NCI-H446 treated with DMSO at 0.1 percent for 48 hours (cell line): ENCODE data around the gene SLC22A1.

Experiments
- DNase-seq: peaks from one replicate; lab custom pipeline; 2025; lab: John Stamatoyannopoulos, UW

Gene SLC22A1

DNA sequence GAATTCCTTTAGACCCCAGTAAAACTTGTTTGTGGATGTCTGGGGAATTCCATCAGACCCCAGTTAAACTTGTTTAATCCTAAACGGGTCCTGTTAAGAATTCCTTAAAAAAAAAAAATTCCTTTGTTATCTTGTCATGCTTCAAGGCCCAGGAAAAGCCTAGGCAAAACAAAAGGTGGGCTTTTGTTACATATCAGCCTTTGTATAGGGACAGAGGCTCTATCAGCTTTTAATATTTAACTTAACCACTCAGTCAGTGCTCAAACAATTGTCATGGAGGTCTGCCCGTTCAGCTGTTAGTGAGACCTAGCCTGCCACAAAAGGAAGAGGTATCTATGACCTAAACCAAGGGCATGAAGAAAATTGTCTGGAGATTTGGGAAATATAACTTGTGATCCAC, 53.1 kb downstream of the SLC22A1 start:
- DNase-seq = no peak

DNA sequence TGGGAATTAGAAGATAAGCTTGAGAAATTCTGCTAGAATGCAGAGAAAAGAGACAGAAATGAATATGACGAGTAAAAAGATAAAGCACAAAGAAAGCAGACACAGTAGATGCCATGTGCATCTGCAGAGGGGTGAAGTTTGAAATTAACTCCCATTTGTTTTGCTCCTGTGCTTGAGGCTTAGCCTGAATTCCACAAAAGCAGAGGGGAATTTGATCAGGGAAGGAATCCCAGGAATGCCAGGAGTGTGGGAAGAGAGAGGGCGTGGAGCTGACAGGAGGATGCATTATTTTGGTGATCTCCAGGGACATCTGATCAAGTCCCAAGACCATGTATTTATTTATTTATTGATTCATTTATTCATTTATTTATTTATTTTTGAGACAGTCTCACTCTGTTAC, 55.6 kb downstream of the SLC22A1 start:
- no peak for DNase-seq

DNA sequence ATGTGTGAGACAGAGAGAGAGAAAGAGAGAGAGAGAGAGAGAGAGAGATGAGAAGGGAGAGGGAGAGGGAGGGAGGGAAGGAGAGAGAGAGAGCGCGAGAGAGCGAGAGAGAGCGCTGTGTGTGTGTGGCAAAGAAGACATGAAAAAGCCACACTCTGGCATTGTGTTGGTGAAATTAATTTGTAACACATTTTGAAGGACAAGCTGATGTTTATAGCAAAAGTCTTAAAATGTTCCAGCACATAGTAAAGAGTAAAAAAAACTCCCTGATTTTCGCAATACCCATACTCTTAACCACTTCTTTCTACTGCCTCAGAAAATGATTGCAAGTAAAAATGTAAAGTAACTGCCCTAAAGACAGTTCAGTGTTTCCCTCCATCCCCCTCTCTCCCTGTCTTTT, 56.7 kb downstream of the SLC22A1 start:
- no peak for DNase-seq

DNA sequence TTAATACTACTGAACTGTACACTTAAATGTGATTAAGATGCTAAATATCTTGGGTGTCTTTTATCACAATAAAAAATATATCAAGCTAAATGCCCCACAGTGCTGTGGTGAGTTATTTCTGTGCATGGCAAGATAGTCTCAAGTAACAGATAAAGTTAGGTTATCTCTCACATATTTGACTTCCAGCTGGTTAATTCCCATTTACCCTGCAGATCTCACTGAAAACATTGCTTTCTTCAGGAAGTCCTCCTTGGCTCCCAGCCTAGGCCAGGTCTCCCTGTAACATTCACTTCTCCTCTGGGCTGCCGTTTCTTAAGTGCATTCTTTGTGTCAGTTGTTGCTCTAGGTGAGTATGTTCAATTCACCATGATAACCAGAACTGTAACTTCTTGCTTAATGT, 59.1 kb downstream of the SLC22A1 start:
- DNase-seq = no peak

DNA sequence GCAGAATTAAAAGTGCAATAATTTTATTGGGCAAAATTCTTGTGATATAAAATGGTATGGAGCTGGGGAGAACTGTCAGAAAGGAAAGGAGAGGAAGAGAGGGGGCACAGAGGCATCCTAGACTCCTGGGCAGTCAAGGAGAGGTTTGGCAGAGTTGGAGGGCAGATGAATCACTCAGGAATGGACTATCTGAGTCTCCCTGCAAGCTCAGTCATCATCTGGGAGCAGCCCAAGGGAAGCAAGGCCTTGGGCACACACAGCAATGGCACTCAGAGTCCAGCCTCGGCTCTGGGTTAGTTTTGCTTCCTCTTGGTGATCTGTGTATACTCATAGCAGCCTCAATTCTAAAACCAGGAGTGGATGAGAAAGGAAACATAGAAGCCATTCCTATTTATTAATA, 67.2 kb downstream of the SLC22A1 start:
- no peak for DNase-seq

DNA sequence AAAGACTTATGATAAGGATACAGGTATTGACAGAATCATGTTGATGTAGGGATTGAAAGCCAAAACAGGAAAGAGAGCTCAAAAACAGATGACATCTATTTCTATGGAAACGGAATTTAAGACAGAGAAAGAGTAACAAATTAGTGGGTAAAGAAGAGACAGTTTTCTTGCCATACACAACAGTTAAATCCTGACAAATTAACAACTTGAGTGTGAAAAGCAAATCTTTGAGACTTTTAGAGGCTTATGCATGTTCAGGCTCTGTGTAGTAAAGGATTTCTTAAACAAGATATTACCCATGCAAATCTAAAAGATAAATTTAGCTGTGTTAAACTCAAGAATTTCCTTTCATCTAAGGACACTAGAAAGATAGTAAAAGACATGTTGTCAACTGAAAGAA, 68.5 kb downstream of the SLC22A1 start:
- DNase-seq = no peak

DNA sequence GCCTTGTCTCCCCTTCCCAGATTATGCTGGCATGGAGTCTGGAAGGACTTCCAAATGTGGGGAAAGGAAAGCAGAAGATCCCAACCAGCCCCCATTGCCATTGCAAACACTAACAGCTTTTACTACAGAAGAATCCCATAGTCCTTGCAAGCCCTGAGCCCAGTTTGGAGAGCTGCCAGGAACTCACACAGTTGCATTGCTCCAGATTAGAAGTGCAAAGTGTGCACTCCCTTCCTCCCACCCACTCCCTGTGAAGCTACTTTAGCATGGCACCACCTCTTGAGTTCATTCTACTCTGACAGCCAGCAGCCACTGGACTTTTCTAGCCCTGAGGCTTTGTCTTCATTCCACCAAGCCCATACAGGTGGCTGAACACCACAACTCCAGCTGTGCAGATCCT, 69.4 kb downstream of the SLC22A1 start:
- no peak for DNase-seq

DNA sequence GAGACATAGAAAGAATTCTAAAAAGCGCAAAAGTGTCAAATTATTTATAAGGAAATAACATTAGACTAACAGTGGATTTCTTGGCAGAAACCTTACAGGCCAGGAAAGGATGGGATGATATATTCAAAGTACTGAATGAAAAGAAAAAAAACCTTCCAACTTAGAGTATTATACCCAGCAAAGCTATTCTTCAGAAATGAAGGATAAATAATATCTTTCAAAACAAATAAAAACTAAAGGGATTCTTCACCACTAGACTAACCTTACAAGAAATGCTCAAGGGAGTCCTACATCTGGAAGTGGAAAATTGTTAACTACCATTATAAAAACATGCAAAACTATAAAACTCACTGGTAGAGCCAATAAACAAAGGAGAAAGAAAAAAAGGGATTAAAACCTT, 71.2 kb downstream of the SLC22A1 start:
- DNase-seq = no peak

DNA sequence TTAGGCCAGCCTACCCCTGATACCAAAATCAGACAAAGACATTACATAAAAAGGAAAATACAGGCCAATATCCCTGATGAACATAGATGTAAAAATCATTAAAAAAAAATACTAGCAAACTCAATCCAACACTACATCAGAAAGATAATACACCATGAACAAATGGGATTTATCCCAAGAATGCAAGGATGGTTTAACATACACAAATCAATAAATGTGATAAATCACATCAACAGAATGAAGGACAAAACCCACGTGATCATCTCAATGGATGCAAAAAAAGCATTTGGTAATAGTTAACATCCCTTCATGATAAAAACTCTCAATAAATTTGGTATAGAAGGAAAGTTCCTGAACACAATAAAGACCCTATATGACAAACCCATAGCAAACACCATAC, 73.2 kb downstream of the SLC22A1 start:
- DNase-seq = no peak

DNA sequence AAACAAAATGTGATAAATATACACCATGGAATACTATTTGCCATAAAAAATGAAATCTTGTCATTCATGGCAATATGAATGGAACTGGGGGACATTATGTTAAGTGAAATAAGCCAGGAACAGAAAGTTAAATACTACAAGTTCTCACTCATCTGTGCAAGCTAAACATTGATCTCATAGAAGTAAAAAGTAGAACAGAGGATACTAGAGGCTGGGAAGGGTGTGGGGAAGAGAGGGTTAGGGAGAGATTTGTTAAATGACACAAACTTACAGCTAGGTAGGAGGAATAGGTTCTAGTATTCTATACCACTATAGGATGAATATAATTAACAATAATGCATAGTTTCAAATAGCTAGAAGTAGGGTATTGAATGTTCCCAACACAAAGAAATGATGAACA, 76.0 kb downstream of the SLC22A1 start:
- DNase-seq = no peak

DNA sequence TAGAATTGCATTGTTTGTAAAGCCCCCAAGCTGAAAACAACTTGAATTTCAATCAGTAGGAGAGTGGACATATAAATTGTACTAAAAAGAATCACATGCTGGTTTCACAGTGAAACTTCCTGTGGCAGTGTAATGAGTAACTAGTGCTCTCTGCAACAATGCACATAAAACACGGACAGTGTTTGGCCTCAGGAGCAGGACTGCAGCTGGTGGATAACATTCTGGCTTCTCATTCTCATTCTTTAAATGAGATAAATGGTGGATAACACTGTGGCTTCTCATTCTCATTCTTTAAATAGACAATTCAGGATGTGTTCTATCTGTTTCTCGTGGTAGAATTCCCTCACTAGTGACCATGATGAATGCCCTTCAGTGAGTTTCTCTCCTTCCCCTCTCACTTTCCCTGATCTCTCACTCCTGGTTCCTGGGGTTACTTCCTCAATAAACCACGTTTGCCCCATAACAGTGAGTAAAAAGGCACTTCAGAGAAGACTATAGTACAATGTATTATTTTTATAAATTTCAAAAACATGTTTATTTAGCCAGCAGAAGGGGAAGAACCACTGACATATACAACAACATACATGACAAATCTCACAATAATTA, 77.1 kb downstream of the SLC22A1 start:
- no peak for DNase-seq

DNA sequence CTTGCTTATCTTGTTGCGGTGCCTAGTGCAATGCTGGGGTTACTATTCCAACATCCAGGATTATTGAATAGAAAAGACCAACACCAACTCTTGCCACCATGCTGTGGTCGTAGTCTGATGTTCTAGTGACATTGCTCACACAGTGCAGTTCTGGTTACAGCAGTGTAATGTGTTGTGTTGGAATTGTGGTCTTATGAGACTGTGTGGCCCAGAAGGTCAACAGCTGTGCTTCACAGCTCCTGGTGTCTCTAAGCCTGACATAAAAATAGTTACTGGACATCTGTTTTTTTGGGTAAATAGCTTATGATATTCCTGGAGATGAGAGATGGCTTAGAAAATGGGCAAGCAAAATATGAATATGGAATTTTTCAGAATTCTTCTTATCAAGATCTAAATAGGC, 79.4 kb downstream of the SLC22A1 start:
- no peak for DNase-seq

DNA sequence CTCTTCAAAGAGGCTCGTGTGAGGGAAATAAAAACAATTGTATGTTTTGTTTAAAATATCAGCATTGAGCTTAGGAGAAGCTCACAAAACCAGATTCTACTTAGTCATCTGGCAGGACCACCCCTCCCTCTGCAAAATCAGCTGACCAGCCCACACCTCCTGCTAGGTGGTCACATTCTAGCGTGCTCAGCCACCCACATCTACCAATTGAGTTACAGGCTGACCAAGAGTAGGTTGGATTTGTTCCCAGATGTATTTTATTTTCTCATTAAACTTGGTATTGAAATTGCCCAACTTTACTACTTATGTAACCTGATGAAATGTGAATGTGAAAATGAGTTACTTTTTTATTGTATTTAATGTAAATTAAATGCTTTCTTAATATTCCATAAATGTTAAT, 80.8 kb downstream of the SLC22A1 start:
- DNase-seq = no peak

DNA sequence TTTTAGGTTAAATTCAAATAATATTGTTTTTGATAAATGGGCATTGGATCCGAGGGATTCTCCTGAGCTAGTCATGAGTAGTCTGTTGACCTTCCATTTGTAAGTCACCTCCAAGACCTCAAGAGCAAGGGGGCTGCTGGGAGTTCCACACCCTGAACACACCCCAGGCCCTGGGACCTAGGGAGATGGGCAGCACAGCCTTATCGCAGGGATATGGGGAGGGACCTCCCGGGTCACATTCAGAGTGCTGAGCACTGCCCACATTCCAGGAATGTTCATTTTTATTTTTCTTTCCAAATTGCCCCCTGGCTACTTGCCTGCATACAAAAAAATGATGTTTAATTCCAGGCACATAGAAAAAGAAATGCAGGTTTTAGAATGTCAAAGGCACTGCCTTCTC, 81.5 kb downstream of the SLC22A1 start:
- no peak for DNase-seq

DNA sequence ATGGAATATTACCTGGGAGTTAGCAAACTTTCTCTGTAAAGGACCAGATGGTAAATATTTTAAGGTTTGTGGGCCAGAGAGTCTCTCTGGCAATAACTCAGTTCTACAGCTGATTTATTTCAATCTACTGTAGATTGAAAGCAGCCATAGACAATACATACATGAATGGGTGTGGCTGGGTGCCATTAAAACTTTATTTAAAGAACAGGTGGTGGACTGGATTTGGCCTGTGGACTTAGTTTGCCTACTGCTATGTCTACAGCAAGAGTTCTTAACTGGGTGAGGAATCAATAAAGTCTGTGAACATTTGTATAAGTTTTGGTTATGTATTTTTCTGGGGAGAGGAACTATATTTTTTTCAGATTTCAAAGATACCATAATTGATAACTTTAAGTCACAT, 81.9 kb downstream of the SLC22A1 start:
- no peak for DNase-seq

DNA sequence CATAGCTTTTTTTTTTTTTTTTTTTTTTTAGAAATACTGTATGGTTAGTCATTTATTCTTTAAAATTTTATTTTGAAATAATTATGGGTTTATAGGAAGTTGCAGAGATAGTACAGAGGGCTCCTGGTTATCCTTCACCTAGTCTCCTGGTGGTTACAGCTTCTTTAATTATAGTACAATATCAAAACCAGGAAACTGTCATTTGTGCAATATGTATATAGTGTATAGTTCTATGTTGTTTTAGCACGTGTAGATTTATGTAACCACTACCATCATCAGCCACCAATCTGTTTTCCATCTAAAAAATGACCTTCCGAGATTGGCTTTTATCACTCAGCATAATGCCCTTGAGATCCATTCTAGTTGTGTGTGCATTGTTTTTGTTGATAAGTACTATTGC, 82.3 kb downstream of the SLC22A1 start:
- no peak for DNase-seq

DNA sequence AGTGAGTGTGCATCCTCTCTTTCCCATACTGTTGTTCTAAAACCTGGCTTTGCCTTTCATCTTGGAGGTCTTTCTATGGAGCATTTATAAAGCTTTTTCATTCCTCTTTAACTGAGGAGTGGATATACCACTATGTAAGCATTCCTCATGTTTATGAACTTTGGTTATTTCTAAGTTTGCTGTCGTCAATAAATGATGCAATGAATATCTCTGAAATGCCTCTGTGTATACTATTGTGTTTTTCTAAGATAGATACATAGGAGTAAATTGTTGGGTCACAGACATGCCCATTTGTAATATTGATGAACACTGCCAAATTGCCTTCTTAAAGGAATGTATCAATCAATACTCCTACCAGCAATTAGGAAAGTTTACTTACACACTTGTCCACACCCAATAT, 83.1 kb downstream of the SLC22A1 start:
- no peak for DNase-seq

DNA sequence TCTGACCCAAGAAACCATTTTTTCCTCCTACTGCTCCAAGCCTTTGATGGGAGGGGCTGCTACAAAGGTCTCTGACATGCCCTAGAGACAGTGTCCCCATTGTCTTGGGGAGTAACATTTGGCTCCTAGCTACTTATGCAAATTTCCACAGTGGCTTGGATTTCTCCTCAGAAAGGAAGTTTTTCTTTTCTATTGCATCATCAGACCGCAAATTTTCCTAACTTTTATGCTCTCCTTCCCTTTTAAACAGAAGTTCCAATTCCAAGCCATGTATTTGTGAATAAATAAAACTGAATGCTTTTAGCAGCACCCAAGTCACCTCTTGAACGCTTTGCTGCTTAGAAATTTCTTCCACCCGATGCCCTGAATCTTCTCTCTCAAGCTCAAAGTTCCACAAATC, 86.0 kb downstream of the SLC22A1 start:
- DNase-seq = no peak
